Measurements from ENCODE around the gene UGT1A9.

UGT1A9 gene

GRCh38 chr2:233791883-233792329, 120.2 kb downstream of the UGT1A9 start:
- Histone ChIP-seq H3K36me3 (ENCODE audit: insufficient read depth, low read length) (no peaks in the 10 kb centered on the region), H3K27me3 (ENCODE audit: insufficient read depth, low read length, poor library complexity) (no peaks in the 10 kb centered on the region), H2AFZ (ENCODE audit: low read depth, low read length) (no peak overlapping the region), H3K27ac (ENCODE audit: low read length) (no peak overlapping the region), H3K79me2 (ENCODE audit: insufficient read depth, low read length) (no peaks in the 10 kb centered on the region), H4K20me1 (ENCODE audit: insufficient read depth, low read length) (no peaks in the 10 kb centered on the region), H3K4me1 (ENCODE audit: insufficient read depth, low read length) (no peaks in the 10 kb centered on the region), H3K9ac (ENCODE audit: low read depth, low read length) (no peak overlapping the region), H3K4me2 (ENCODE audit: insufficient read depth, low read length) (no peak overlapping the region), H3K9me3 (ENCODE audit: insufficient read depth, low read length, severe bottlenecking) (no peaks in the 10 kb centered on the region), H3K4me3 (ENCODE audit: low read depth in 1 of 2, low read length in 2 of 2) (no peak overlapping the region)
- no peak for TF ChIP-seq CTCF (IDR thresholded peaks at IDR 0.05; ENCODE audit: borderline replicate concordance, extremely low read depth, low read length, poor library complexity, severe bottlenecking)
- no peak for TF ChIP-seq EZH2 (IDR thresholded peaks at IDR 0.05; ENCODE audit: borderline replicate concordance, low read depth, low read length, severe bottlenecking)
- DNase-seq (no peak), ATAC-seq (ENCODE audit: insufficient read depth, low read depth) (no peak)

- no peak for ATAC-seq (ENCODE audit: insufficient read depth, low read depth)
- H3K4me3 ChIP-seq (ENCODE audit: low read depth in 1 of 2, low read length in 2 of 2): no peak overlapping the region
- no peak overlapping the region for H3K4me2 ChIP-seq (ENCODE audit: insufficient read depth, low read length)
- H2AFZ ChIP-seq (ENCODE audit: low read depth, low read length): no peak overlapping the region
- H3K36me3 ChIP-seq (ENCODE audit: insufficient read depth, low read length): no peaks in the 10 kb centered on the region
- H3K27ac ChIP-seq (ENCODE audit: low read length): no peak overlapping the region
- DNase-seq: no peak
- TF ChIP-seq CTCF (IDR thresholded peaks at IDR 0.05; ENCODE audit: borderline replicate concordance, extremely low read depth, low read length, poor library complexity, severe bottlenecking) (no peak), EZH2 (IDR thresholded peaks at IDR 0.05; ENCODE audit: borderline replicate concordance, low read depth, low read length, severe bottlenecking) (no peak)
- H3K79me2 ChIP-seq (ENCODE audit: insufficient read depth, low read length): no peaks in the 10 kb centered on the region
- no peaks in the 10 kb centered on the region for H3K9me3 ChIP-seq (ENCODE audit: insufficient read depth, low read length, severe bottlenecking)
- no peaks in the 10 kb centered on the region for H4K20me1 ChIP-seq (ENCODE audit: insufficient read depth, low read length)
- no peaks in the 10 kb centered on the region for H3K27me3 ChIP-seq (ENCODE audit: insufficient read depth, low read length, poor library complexity)
- no peak overlapping the region for H3K9ac ChIP-seq (ENCODE audit: low read depth, low read length)
- no peaks in the 10 kb centered on the region for H3K4me1 ChIP-seq (ENCODE audit: insufficient read depth, low read length)
Observed at GRCh38 chr2:233792720-233793119, 121.0 kb downstream of the UGT1A9 start.

DNA sequence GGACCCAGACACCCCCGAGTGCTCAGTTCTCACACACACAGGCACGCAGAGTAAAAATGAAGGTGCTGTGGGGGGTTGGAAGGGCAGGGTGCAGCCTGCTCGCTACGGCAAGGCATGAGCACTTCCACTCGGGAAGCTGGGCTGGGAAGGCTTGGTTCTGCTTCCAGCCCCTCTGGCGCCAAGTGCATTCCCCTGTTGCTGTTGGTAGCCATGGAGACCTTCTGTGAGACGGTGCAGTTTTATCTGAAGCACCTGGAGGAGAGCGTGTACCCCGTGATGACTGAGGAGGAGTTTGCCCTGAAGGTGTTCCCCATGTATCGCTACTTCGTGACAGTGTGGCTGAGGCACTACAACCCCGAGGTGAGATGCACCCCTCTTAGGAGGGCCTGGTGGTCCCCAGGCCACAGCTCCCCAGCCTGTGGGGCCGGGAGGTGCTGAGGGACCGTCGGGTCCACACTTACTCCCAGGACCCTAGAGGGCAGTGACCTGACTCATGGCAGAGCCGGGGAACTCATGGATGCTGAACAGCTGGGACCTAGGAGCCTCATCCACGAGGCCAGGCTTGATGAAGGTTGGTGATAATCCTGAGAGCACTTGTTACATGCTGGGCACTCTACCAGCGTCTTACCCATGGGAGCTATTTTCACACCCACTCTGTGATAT, 121.9 kb downstream of the UGT1A9 start:
- H3K4me2 ChIP-seq (ENCODE audit: insufficient read depth, low read length): no peak overlapping the region
- DNase-seq: no peak
- H3K4me3 ChIP-seq (ENCODE audit: low read depth in 1 of 2, low read length in 2 of 2): no peak overlapping the region
- no peak for ATAC-seq (ENCODE audit: insufficient read depth, low read depth)
- H3K4me1 ChIP-seq (ENCODE audit: insufficient read depth, low read length): no peaks in the 10 kb centered on the region
- no peaks in the 10 kb centered on the region for H3K79me2 ChIP-seq (ENCODE audit: insufficient read depth, low read length)
- TF ChIP-seq EZH2 (IDR thresholded peaks at IDR 0.05; ENCODE audit: borderline replicate concordance, low read depth, low read length, severe bottlenecking) (no peak), CTCF (IDR thresholded peaks at IDR 0.05; ENCODE audit: borderline replicate concordance, extremely low read depth, low read length, poor library complexity, severe bottlenecking) (no peak)
- no peaks in the 10 kb centered on the region for H4K20me1 ChIP-seq (ENCODE audit: insufficient read depth, low read length)
- H3K9me3 ChIP-seq (ENCODE audit: insufficient read depth, low read length, severe bottlenecking): no peaks in the 10 kb centered on the region
- no peak overlapping the region for H3K27ac ChIP-seq (ENCODE audit: low read length)
- H3K27me3 ChIP-seq (ENCODE audit: insufficient read depth, low read length, poor library complexity): no peaks in the 10 kb centered on the region
- no peak overlapping the region for H2AFZ ChIP-seq (ENCODE audit: low read depth, low read length)
- H3K36me3 ChIP-seq (ENCODE audit: insufficient read depth, low read length): no peaks in the 10 kb centered on the region
- H3K9ac ChIP-seq (ENCODE audit: low read depth, low read length): no peak overlapping the region

Data from DND-41 (cell line).